ENCODE results near the gene REXO5. TPM values are rescaled to one million over a fixed set of nuclear protein-coding genes. Genes with fewer than 3 reads are reported as not detected.

REXO5 gene
- total and polyA plus RNA-seq, 2 of the 13 experiments (the other 11 are each of a cell fraction or from before 2014, with no cell fraction given), result 5.9 to 13.1 TPM

DNA sequence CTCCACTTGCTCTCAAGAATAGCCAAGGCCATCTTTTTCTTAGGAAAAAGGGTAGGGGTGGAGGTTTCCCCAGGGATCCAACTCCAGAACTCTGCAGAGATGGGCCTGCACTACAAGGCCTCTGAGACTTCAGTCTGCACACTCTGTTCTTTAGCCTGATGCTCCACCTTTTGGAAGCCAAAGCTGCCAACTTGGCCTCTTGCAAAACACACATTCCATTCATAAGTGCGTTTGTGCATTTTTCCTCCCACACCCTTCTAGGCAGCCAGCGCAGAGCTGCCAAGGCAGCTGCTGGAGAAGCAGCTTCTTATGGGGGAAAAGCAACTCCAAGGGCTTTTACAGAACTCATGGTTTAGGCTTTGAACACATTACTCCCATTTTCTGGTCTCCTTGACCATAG is 45.3 kb downstream of the REXO5 start (continued):
- TF ChIP-seq, protein P1, sequence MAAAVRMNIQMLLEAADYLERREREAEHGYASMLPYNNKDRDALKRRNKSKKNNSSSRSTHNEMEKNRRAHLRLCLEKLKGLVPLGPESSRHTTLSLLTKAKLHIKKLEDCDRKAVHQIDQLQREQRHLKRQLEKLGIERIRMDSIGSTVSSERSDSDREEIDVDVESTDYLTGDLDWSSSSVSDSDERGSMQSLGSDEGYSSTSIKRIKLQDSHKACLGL (CRISPR knock-in tag; IDR thresholded peaks at IDR 0.05), result no peak
- TF ChIP-seq CEBPB (IDR thresholded peaks at IDR 0.05; ENCODE audit: borderline replicate concordance, low read depth, low read length), result peak; percentile 68; the same call in 1 of the 2 replicates
- TF ChIP-seq ZNF264 (CRISPR knock-in tag; IDR thresholded peaks at IDR 0.05), result 0 out of 2 replicates have a peak, but pooled peaks have one; percentile 30
- TF ChIP-seq FOSL2 (CRISPR knock-in tag; IDR thresholded peaks at IDR 0.05), result peak; percentile 20; the same call in 1 of the 2 replicates
- TF ChIP-seq RAD21 (CRISPR knock-in tag; IDR thresholded peaks at IDR 0.05), result peak; percentile 22; the same call in 1 of the 2 replicates
- TF ChIP-seq, protein P2, sequence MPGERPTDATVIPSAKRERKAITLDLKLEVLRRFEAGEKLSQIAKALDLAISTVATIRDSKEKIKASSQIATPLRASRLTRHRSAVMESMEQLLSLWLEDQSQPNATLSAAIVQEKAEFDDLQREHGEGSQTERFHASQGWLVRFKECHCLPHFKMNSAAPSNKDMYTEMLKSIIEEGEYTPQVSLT (CRISPR knock-in tag; IDR thresholded peaks at IDR 0.05; ENCODE audit: borderline replicate concordance, low read depth), result no peak
- TF ChIP-seq ZNF883 (CRISPR knock-in tag; IDR thresholded peaks at IDR 0.05; ENCODE audit: not compliant biosample characterization), result no peak
- 0 out of 2 replicates have a peak, but pooled peaks have one; percentile 22 for TF ChIP-seq ZNF614 (CRISPR knock-in tag; IDR thresholded peaks at IDR 0.05; ENCODE audit: borderline replicate concordance)
- peak; percentile 64 for TF ChIP-seq RBM22 (optimal IDR thresholded peaks at IDR 0.05; ENCODE audit: low read length)
- TF ChIP-seq ZBTB25 (CRISPR knock-in tag; IDR thresholded peaks at IDR 0.05), result no peak
- TF ChIP-seq ZNF557 (CRISPR knock-in tag; IDR thresholded peaks at IDR 0.05), result peak; percentile 44; the same call in 1 of the 2 replicates
- no peak for TF ChIP-seq MTA3 (CRISPR knock-in tag; IDR thresholded peaks at IDR 0.05)
- TF ChIP-seq ARID4A (CRISPR knock-in tag; IDR thresholded peaks at IDR 0.05; ENCODE audit: borderline replicate concordance), result peak; percentile 29; the same call in 1 of the 2 replicates
- TF ChIP-seq ZNF674 (CRISPR knock-in tag; IDR thresholded peaks at IDR 0.05; ENCODE audit: low read depth), result no peak
- no peak for TF ChIP-seq SOX13 (IDR thresholded peaks at IDR 0.05)
- TF ChIP-seq SOX13 (CRISPR knock-in tag; conservative IDR thresholded peaks at IDR 0.05 in 1 of 2, IDR thresholded peaks at IDR 0.05 in 1 of 2), result 0 out of 4 replicates have a peak, but pooled peaks of 1 of the 2 experiments have one; percentile 32
- peak; percentile 49; the same call in 1 of the 2 replicates for TF ChIP-seq ZNF7 (CRISPR knock-in tag; IDR thresholded peaks at IDR 0.05)
- no peak for TF ChIP-seq CREM (IDR thresholded peaks at IDR 0.05)
- TF ChIP-seq CREM (CRISPR knock-in tag; IDR thresholded peaks at IDR 0.05), result no peak
- no peak for TF ChIP-seq ZNF10 (CRISPR knock-in tag; IDR thresholded peaks at IDR 0.05; ENCODE audit: borderline replicate concordance, low read depth)
- no peak for TF ChIP-seq ZFP36 (IDR thresholded peaks at IDR 0.05; ENCODE audit: borderline replicate concordance, low read depth, low read length, partially characterized antibody)
- TF ChIP-seq ZNF160 (CRISPR knock-in tag; IDR thresholded peaks at IDR 0.05), result no peak
- TF ChIP-seq STAG1 (CRISPR knock-in tag; IDR thresholded peaks at IDR 0.05), result peak; percentile 36

Measured in HepG2 (cell line).